ENCODE results near the gene FAM171A2. TPM values are rescaled to one million over a fixed set of nuclear protein-coding genes. Genes with fewer than 3 reads are reported as not detected.

FAM171A2 gene
- total and polyA plus RNA-seq, 2 of the 8 experiments (the other 6 are each of a cell fraction or from before 2014, with no cell fraction given): 21.9 to 24.1 TPM

GRCh38 chr17:44323359-44324091, 40.1 kb downstream of the FAM171A2 start:
- Histone ChIP-seq H2BK15ac (ENCODE audit: low read length) (no peak overlapping the region), H3K56ac (replicated peaks; ENCODE audit: insufficient read length, low read depth, low read length) (peak overlapping the region; percentile 59), H2BK5ac (ENCODE audit: low read depth, low read length) (peak overlapping the region; percentile 44; the same call in 1 of the 2 replicates), H3K4ac (replicated peaks; ENCODE audit: insufficient read length, low read depth, low read length) (no peak overlapping the region), H3K9me3 (ENCODE audit: insufficient read depth in 2 of 2, low read depth in 1 of 2, low read length in 1 of 2) (no peaks in the 10 kb centered on the region), H3K4me3 (ENCODE audit: extremely low read depth in 1 of 4, insufficient read depth in 2 of 4, low read depth in 3 of 4, low read length in 4 of 4) (peak overlapping the region; percentile 74 to 92 (median 84)), H3K4me2 (ENCODE audit: insufficient read depth in 1 of 2, low read depth in 2 of 2, low read length in 2 of 2) (peak overlapping the region; percentile 83 to 97), H3K18ac (ENCODE audit: extremely low read depth, low read length) (peak overlapping the region; percentile 96), H3K79me1 (ENCODE audit: low read depth, low read length) (peaks cover 11% of the 10 kb centered on the region), H4K5ac (ENCODE audit: insufficient read length, low read depth, low read length) (no peak overlapping the region), H2BK12ac (ENCODE audit: low read depth, low read length) (no peak overlapping the region), H2BK120ac (replicated peaks; ENCODE audit: low read depth, low read length) (no peak overlapping the region), H3K9ac (replicated peaks in 1 of 4; ENCODE audit: extremely low read depth in 1 of 4, low read depth in 3 of 4, low read length in 3 of 4) (peak overlapping the region; percentile 51 to 71 (median 64)), H4K20me1 (replicated peaks in 1 of 2; ENCODE audit: control insufficient read depth in 1 of 2, insufficient read depth in 2 of 2, low read length in 2 of 2) (peaks cover 3 to 15% of the 10 kb centered on the region in 2 experiments), H2AFZ (ENCODE audit: low read length) (no peak overlapping the region), H3K14ac (ENCODE audit: insufficient read length) (no peak overlapping the region), H3K23me2 (ENCODE audit: low read depth, low read length) (peaks cover 13% of the 10 kb centered on the region; the same call in 1 of the 2 replicates), H3K4me1 (replicated peaks in 1 of 4; ENCODE audit: control insufficient read depth in 3 of 4, insufficient read depth in 4 of 4, low read length in 3 of 4) (peaks cover 0 to 11% (median 6%) of the 10 kb centered on the region in 4 experiments; a peak in 6 of 7 replicates), H4K8ac (ENCODE audit: extremely low read depth, insufficient read depth, low read length) (no peak overlapping the region), H3K23ac (ENCODE audit: insufficient read length) (no peak overlapping the region), H3K27ac (ENCODE audit: low read depth, low read length) (0 out of 2 replicates have a peak overlapping the region, but pooled peaks have one; percentile 29), H3K79me2 (ENCODE audit: control insufficient read depth in 1 of 2, insufficient read depth in 2 of 2, low read length in 2 of 2) (peaks cover 3 to 13% of the 10 kb centered on the region in 2 experiments; a peak in 3 of 4 replicates), H3K27me3 (replicated peaks in 1 of 4; ENCODE audit: control insufficient read depth in 3 of 4, extremely low read depth in 1 of 4, insufficient read depth in 3 of 4, low read length in 3 of 4) (peaks cover 0 to 6% (median 0%) of the 10 kb centered on the region in 4 experiments; a peak in 5 of 7 replicates), H3K36me3 (ENCODE audit: control insufficient read depth in 2 of 4, insufficient read depth in 4 of 4, low read length in 3 of 4) (peaks cover 7 to 30% (median 22%) of the 10 kb centered on the region in 4 experiments; a peak in 7 of 8 replicates), H2BK20ac (ENCODE audit: low read length) (no peak overlapping the region), H4K91ac (replicated peaks; ENCODE audit: insufficient read length, low read length) (peak overlapping the region; percentile 55), H2AK5ac (ENCODE audit: low read depth, low read length) (0 out of 2 replicates have a peak overlapping the region, but pooled peaks have one; percentile 53)
- FAIRE-seq (no peak), DNase-seq (ENCODE audit: low read depth in 1 of 2, low spot score in 2 of 2) (no peak)
- TF ChIP-seq CTCF (IDR thresholded peaks at IDR 0.05; ENCODE audit: control extremely low read depth in 1 of 3, insufficient read depth in 1 of 3, low read depth in 1 of 3, low read length in 3 of 3) (no peak), YY1 (IDR thresholded peaks at IDR 0.05; ENCODE audit: low read depth, low read length) (0 out of 2 replicates have a peak, but pooled peaks have one; percentile 37), KDM4A (IDR thresholded peaks at IDR 0.05; ENCODE audit: low read depth, low read length, severe bottlenecking) (peak; percentile 5)
- CTCF ChIA-PET (ENCODE audit: partially characterized antibody): interaction anchor here (0.7 to 3.9 kb wide), 5 partner anchors 12 to 119 kb away, joined by 3 to 19 read pairs (median 5); partner anchors contain the start of gene GRN
- 76% methylated on average over 25 of the region's 27 CpGs; no CpG with 5 or more reads in 1 of the 2 experiments for WGBS, 2 experiments (ENCODE audit: extremely low coverage in 1 of 2, insufficient coverage in 1 of 2, insufficient read length in 1 of 2, insufficient replicate concordance in 2 of 2, low coverage in 1 of 2, low lambda C conversion rate in 2 of 2, missing lambda C conversion rate in 1 of 2)
- POLR2A ChIA-PET (ENCODE audit: partially characterized antibody): interaction anchor here (0.7 to 14.6 kb wide), 10 partner anchors 8 to 190 kb away, joined by 3 to 135 read pairs (median 4); partner anchors contain the start of genes GRN, RUNDC3A and UBTF

Measured in H1 (cell line).